ENCODE data around the gene CBX4. TPM values are rescaled to one million over a fixed set of nuclear protein-coding genes. Genes with fewer than 3 reads are reported as not detected.
A peak's percentile ranks its signal among the peaks of the same experiment; 100 is the strongest.

CBX4 gene
- total RNA-seq, 2 experiments from 2014 or later: 98.9 to 110 TPM

DNA sequence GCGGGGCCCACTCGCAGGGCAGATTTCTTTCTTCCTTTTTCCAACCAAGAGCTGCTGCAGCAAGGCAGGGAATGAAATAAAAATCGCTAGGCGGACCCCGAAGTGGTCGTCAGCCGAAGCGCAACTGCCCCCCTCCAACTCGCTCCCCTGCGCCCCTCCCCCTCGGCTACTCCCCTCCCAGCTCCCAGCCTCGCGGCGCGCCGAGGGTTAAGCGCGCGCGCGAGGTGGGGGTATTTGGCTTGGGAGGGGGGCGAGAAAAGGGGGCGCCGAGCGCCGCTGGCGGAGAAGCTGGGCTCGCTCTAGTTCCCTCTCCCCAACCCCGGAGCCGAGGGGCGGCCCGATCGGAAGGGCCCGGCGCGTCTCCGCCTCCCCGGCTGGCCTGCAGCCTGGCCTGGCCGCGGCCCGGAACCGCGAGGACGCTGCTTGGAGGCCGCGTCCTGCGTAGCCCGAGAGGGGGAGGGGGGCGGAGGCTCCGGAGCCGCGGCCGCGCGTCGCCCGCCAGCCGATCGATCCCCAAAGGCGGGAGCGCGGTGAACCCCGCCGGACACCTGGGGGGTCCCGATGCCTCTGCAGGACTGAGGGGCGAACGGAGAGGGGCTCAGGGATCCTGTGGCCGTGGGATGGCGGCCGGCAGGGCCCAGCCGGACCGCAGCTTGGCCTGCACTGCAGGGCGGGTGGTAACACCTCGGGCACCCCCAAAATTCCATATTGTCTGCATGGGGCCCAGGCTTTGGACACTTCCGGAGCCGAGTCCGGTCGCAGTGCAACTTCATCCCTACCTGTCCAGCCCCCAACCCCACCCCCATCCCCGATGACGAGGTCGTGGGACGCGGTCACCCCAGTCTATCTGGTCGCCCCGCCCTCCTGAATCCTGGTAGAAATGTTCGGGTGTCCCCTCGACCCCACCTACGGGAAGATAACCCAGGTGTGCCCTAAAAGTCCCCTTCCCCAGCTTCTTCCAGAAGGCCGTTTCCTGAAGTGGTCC lies 4.9 kb upstream of the CBX4 start:
- Histone ChIP-seq H3K36me3 (ENCODE audit: insufficient read depth, low read length) (no peaks in the 10 kb centered on the region), H3K4me2 (ENCODE audit: low read length) (peak overlapping the region; percentile 37), H3K9me2 (ENCODE audit: insufficient read depth, low read length) (no peaks in the 10 kb centered on the region), H3K27ac (ENCODE audit: low read depth, low read length, poor library complexity, severe bottlenecking) (no peak overlapping the region), H3K4me1 (ENCODE audit: insufficient read depth, low read length, poor library complexity, severe bottlenecking) (no peaks in the 10 kb centered on the region), H2AFZ (ENCODE audit: low read length) (no peak overlapping the region), H4K20me1 (ENCODE audit: insufficient read depth, low read length) (no peaks in the 10 kb centered on the region; the same call in 1 of the 2 replicates), H3K9me3 (ENCODE audit: low read length) (no peaks in the 10 kb centered on the region), H3K4me3 (ENCODE audit: low read depth, low read length, poor library complexity, severe bottlenecking) (peak overlapping the region; percentile 27), H3K79me2 (ENCODE audit: insufficient read depth, low read depth, low read length) (no peaks in the 10 kb centered on the region)
- ChIA-PET CTCF (ENCODE audit: unreplicated experiment) (interaction anchor here (0.7 kb wide), 1 partner anchor 139 kb away, joined by 5 read pairs; no protein-coding TSS in a partner anchor), POLR2A (interaction anchor here (0.6 kb wide), 2 partner anchors 115 to 1752 kb away, joined by 4 read pairs; no protein-coding TSS in a partner anchor)
- no TSS peak for BruUV-seq (replicated peaks)
- no peak for TF ChIP-seq EZH2phosphoT487 (IDR thresholded peaks at IDR 0.05; ENCODE audit: borderline replicate concordance, low read depth, low read length)
- TF ChIP-seq, protein P1, sequence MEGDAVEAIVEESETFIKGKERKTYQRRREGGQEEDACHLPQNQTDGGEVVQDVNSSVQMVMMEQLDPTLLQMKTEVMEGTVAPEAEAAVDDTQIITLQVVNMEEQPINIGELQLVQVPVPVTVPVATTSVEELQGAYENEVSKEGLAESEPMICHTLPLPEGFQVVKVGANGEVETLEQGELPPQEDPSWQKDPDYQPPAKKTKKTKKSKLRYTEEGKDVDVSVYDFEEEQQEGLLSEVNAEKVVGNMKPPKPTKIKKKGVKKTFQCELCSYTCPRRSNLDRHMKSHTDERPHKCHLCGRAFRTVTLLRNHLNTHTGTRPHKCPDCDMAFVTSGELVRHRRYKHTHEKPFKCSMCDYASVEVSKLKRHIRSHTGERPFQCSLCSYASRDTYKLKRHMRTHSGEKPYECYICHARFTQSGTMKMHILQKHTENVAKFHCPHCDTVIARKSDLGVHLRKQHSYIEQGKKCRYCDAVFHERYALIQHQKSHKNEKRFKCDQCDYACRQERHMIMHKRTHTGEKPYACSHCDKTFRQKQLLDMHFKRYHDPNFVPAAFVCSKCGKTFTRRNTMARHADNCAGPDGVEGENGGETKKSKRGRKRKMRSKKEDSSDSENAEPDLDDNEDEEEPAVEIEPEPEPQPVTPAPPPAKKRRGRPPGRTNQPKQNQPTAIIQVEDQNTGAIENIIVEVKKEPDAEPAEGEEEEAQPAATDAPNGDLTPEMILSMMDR (conservative IDR thresholded peaks at IDR 0.05; ENCODE audit: low read length): no peak
- intact Hi-C loops (cut with micrococcal nuclease; ENCODE audit: unreplicated experiment): no loop called here
- no peak for DNase-seq (ENCODE audit: low spot score)

- intact Hi-C loops (cut with micrococcal nuclease; ENCODE audit: unreplicated experiment): no loop called here
- Histone ChIP-seq H3K36me3 (ENCODE audit: insufficient read depth, low read length) (peaks cover under 1% of the 10 kb centered on the region; the same call in 1 of the 2 replicates), H3K4me3 (ENCODE audit: low read depth, low read length, poor library complexity, severe bottlenecking) (peak overlapping the region; percentile 27), H2AFZ (ENCODE audit: low read length) (no peak overlapping the region), H3K79me2 (ENCODE audit: insufficient read depth, low read depth, low read length) (peaks cover under 1% of the 10 kb centered on the region; the same call in 1 of the 2 replicates), H3K9me3 (ENCODE audit: low read length) (no peaks in the 10 kb centered on the region), H3K4me2 (ENCODE audit: low read length) (peak overlapping the region; percentile 37), H4K20me1 (ENCODE audit: insufficient read depth, low read length) (no peaks in the 10 kb centered on the region; the same call in 1 of the 2 replicates), H3K27ac (ENCODE audit: low read depth, low read length, poor library complexity, severe bottlenecking) (no peak overlapping the region), H3K4me1 (ENCODE audit: insufficient read depth, low read length, poor library complexity, severe bottlenecking) (no peaks in the 10 kb centered on the region), H3K9me2 (ENCODE audit: insufficient read depth, low read length) (no peaks in the 10 kb centered on the region)
- no peak for DNase-seq (ENCODE audit: low spot score)
- no TSS peak for BruUV-seq (replicated peaks)
- ChIA-PET CTCF (ENCODE audit: unreplicated experiment) (interaction anchor here (0.6 kb wide), 1 partner anchor 65 kb away, joined by 4 read pairs; the partner anchor contains the start of gene CBX2), POLR2A (no interaction called here)
- TF ChIP-seq, protein P1 (conservative IDR thresholded peaks at IDR 0.05; ENCODE audit: low read length): no peak
- 0 out of 2 replicates have a peak, but pooled peaks have one; percentile 11 for TF ChIP-seq EZH2phosphoT487 (IDR thresholded peaks at IDR 0.05; ENCODE audit: borderline replicate concordance, low read depth, low read length)
These were observed 4.2 kb upstream of the CBX4 start for GRCh38 chr17:79843474-79843815.

Data from OCI-LY7 (cell line).